Heart right ventricle (tissue), 16 donors: ENCODE results near the gene BCAM. TPM values are rescaled to one million over a fixed set of nuclear protein-coding genes. Genes with fewer than 3 reads are reported as not detected.

ENCODE experiments used
- ATAC-seq, 8 donors: fragments of 200-7000 bp; cut with Tn5 transposase; one replicate each; pipeline ENCODE4 v1.9.1; 2020; ENCODE audit warnings: mild to moderate bottlenecking in 8 of 8, moderate library complexity in 8 of 8, moderate number of reproducible peaks in 1 of 8
- DNase-seq, 2 donors: peaks; one replicate each; pipeline ENCODE4 v3.0.0-alpha.2; 2020
- H3K27ac ChIP-seq, 10 donors: fragments of 200-600 bp; sonication (generic) in 2 of 10; one replicate each; pipeline versions ENCODE4 v1.5.0 to v1.8.0; 2020 to 2022; ENCODE audit warnings: mild to moderate bottlenecking in 3 of 10
- H3K27me3 ChIP-seq, 7 donors: fragments of 200-600 bp; one replicate each; pipeline ENCODE4 v1.8.0; 2021 to 2022; ENCODE audit warnings: mild to moderate bottlenecking in 2 of 7
- H3K36me3 ChIP-seq, 9 donors: fragments of 200-600 bp; sonication (generic) in 1 of 9; one replicate each; pipeline versions ENCODE4 v1.5.0 to v1.8.0; 2020 to 2022; ENCODE audit warnings: mild to moderate bottlenecking in 2 of 9
- H3K4me1 ChIP-seq, 9 donors: fragments of 200-600 bp; sonication (generic) in 1 of 9; one replicate each; pipeline versions ENCODE4 v1.5.0 to v1.8.0; 2020 to 2022; ENCODE audit warnings: mild to moderate bottlenecking in 4 of 9
- H3K4me3 ChIP-seq, 10 donors: fragments of 200-600 bp; sonication (generic) in 2 of 10; one replicate each; pipeline versions ENCODE4 v1.5.0 to v1.8.0; 2020 to 2022; ENCODE audit warnings: mild to moderate bottlenecking in 7 of 10, moderate library complexity in 2 of 10
- H3K9me3 ChIP-seq, 11 donors: fragments of 200-600 bp in 10 of 11; sonication (generic) in 2 of 11; one replicate each; pipeline versions ENCODE4 v1.5.0 to v1.8.0; 2013 to 2022; ENCODE audit warnings: mild to moderate bottlenecking in 2 of 11, control low read depth in 1 of 11, moderate library complexity in 1 of 11
- CTCF ChIP-seq, 9 donors: fragments of 200-600 bp; sonication (generic) in 2 of 9; IDR thresholded peaks; one replicate each; pipeline versions ENCODE4 v1.5.0 to v1.8.0; 2021 to 2022; ENCODE audit warnings: antibody characterized with exemption in 9 of 9, mild to moderate bottlenecking in 5 of 9, moderate library complexity in 1 of 9
- WGBS, 2 donors: extraction: QIAGEN DNeasy Blood & Tissue Kit; methylation state at CpG; one replicate each; pipeline ENCODE4 v1.1.7; 2013; ENCODE audit warnings: inconsistent platforms in 1 of 2; 5-methylcytosine and 5-hydroxymethylcytosine counted together
- intact Hi-C, 10 donors: fragments of 100-400 bp; cut with DNase I; formaldehyde crosslinking; loops; one replicate each; pipeline versions ENCODE4 v1.11.1 to v1.14.2; 2022
- polyA plus RNA-seq, 2 donors: library from polyadenylated mRNA; stranded (reverse); fragments of 200-250 nt; gene quantifications; one replicate each; pipeline ENCODE4 v1.2.3, GENCODE V29; 2013
- total RNA-seq, 10 donors: library from RNA; stranded (reverse); fragmentation: NEBNext Ultra II Directional in 3 of 10; extraction: Animal tissue kit (Norgen Biotek cat#: 25700) in 3 of 10; gene quantifications; one replicate each; pipeline versions ENCODE4 v1.2.1 to v1.2.4, GENCODE V29; 2021 to 2023
- donor health status: Arrhythmogenic right ventricular cardiomyopathy.
- donor health status: ischemic (EF 13 %, LVEDD 7.1; RV severe dilation, severe dysfunction).
- donor health status: healthy with polysubstance abuse.
- donor health status: DM: no; HTN: yes; CAD: no.
- donor health status: DM: no; HTN: no; CAD: no.
- donor health status: ischemic (EF 25% LVEDD 6.9; RV normal size, moderate dysfunction).
- donor health status: ischemic (EF 25% LVEDD 5.7; RV mildly dilated, moderate dysfunction).
- donor health status: healthy.
- donor health status: DM: yes; HTN: yes; CAD: no.
- donor health status: Ischemic cardiomyopathy.
- donor health status: ischemic (EF 35%, LVEDD 5.7; RV mildly dilated, moderate dysfunction).
- donor health status: nonischemic (EF 11% LVEDD 7.7; RV severe dilation, severe dysfunction).
- donor health status: DM: yes; HTN: yes; CAD: no.
- donor health status: PGD.
- donor health status: ischemic (EF 29% LVEDD 5.4; RV normal size, mild dysfunction).
- donor health status: nonischemic (EF 23%, LVEDD 6.1; RV moderate dilation, normal function).

Gene BCAM
- total and polyA plus RNA-seq, 12 donors, result 63.2 to 130 (median 92.5) TPM

GRCh38 chr19:44820648-44821609 lies 12.0 kb downstream of the BCAM start:
- no peaks in the 10 kb centered on the region for H3K27me3 ChIP-seq
- H3K9me3 ChIP-seq, result no peaks in the 10 kb centered on the region
- peaks cover 0 to 30% (median 0%) of the 10 kb centered on the region in 9 donors for H3K36me3 ChIP-seq
- no peak for TF ChIP-seq CTCF (IDR thresholded peaks at IDR 0.05)
- H3K4me1 ChIP-seq, result peaks cover 0 to 39% (median 22%) of the 10 kb centered on the region in 9 donors
- DNase-seq (peak; percentile 80 to 88), ATAC-seq (peak; percentile 75 to 93 (median 88))
- intact Hi-C loops, result loop anchor here in 1 of 10 donors (1.0 kb wide), 1 partner anchor 24 kb away; no protein-coding TSS in a partner anchor
- H3K4me3 ChIP-seq, result peak overlapping the region in 7 of 10 donors; percentile 9 to 40 (median 35)
- 12 to 18% methylated on average over 30 to 35 of the region's 35 CpGs for WGBS, 2 donors
- H3K27ac ChIP-seq, result peak overlapping the region; percentile 50 to 92 (median 84)

GRCh38 chr19:44822177-44822576 lies 13.3 kb downstream of the BCAM start:
- ATAC-seq (peak in 1 of 8 donors; percentile 17), DNase-seq (peak in 1 of 2 donors; percentile 49)
- Histone ChIP-seq H3K9me3 (no peaks in the 10 kb centered on the region), H3K27me3 (no peaks in the 10 kb centered on the region), H3K36me3 (peaks cover 0 to 20% (median 0%) of the 10 kb centered on the region in 9 donors), H3K4me1 (peaks cover 0 to 39% (median 22%) of the 10 kb centered on the region in 9 donors), H3K27ac (peak overlapping the region in 8 of 10 donors; percentile 36 to 92 (median 86)), H3K4me3 (no peak overlapping the region)
- no peak for TF ChIP-seq CTCF (IDR thresholded peaks at IDR 0.05)
- intact Hi-C loops, result no loop called here
- WGBS, 2 donors, result 42 to 49% methylated on average over 11 of the region's 11 CpGs

- H3K9me3 ChIP-seq, result no peaks in the 10 kb centered on the region
- no peak for DNase-seq
- no peak overlapping the region for H3K4me3 ChIP-seq
- no peaks in the 10 kb centered on the region for H3K27me3 ChIP-seq
- no peak for TF ChIP-seq CTCF (IDR thresholded peaks at IDR 0.05)
- H3K27ac ChIP-seq, result peak overlapping the region in 7 of 10 donors; percentile 78 to 92 (median 87)
- peaks cover 0 to 39% (median 22%) of the 10 kb centered on the region in 9 donors for H3K4me1 ChIP-seq
- H3K36me3 ChIP-seq, result peaks cover 0 to 18% (median 0%) of the 10 kb centered on the region in 9 donors
- intact Hi-C loops, result no loop called here
- ATAC-seq, result no peak
- WGBS, 2 donors, result 63 to 66% methylated on average over 10 of the region's 10 CpGs
These were observed 13.9 kb downstream of the BCAM start for GRCh38 chr19:44822670-44823372.

GRCh38 chr19:44823373-44823698 lies 14.4 kb downstream of the BCAM start:
- no peak for TF ChIP-seq CTCF (IDR thresholded peaks at IDR 0.05)
- Histone ChIP-seq H3K27me3 (no peaks in the 10 kb centered on the region), H3K4me3 (no peak overlapping the region), H3K36me3 (peaks cover 0 to 13% (median 0%) of the 10 kb centered on the region in 9 donors), H3K4me1 (peaks cover 0 to 39% (median 22%) of the 10 kb centered on the region in 9 donors), H3K27ac (peak overlapping the region in 6 of 10 donors; percentile 37 to 92 (median 86)), H3K9me3 (no peaks in the 10 kb centered on the region)
- WGBS, 2 donors, result 52 to 56% methylated on average over 4 of the region's 4 CpGs
- ATAC-seq (no peak), DNase-seq (no peak)
- intact Hi-C loops, result no loop called here
